ENCODE data around the gene ZBTB16.

Gene ZBTB16

DNA sequence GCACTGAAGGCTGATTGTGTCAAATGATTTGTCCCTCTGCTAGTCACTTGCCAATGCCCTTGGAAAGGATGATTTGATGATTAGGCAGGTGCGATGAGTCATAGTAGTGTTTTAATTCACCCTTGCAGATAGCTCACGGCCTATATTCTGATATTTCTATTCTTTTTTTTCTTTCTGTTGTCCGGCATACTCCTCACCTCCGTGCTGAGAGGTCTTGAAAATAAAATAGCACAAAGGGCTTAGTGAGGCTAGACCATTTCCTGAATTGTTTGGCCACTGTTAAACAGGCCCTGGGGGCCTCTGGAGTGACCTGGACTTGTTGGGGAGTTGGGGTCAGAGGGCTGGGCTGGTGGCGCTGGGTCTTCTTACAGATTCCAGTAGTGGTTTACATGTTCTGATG lies 99.8 kb downstream of the ZBTB16 start:
- Histone ChIP-seq H3K27ac (ENCODE audit: low read length) (no peak overlapping the region), H2AFZ (ENCODE audit: low read depth, low read length) (no peak overlapping the region), H3K4me2 (ENCODE audit: insufficient read depth, low read length) (no peak overlapping the region), H3K4me1 (ENCODE audit: insufficient read depth, low read length) (peaks cover 17% of the 10 kb centered on the region), H3K27me3 (ENCODE audit: insufficient read depth, low read length, poor library complexity) (peaks cover 43% of the 10 kb centered on the region), H3K9ac (ENCODE audit: low read depth, low read length) (no peak overlapping the region), H3K4me3 (ENCODE audit: low read depth in 1 of 2, low read length in 2 of 2) (no peak overlapping the region), H3K36me3 (ENCODE audit: insufficient read depth, low read length) (no peaks in the 10 kb centered on the region), H3K79me2 (ENCODE audit: insufficient read depth, low read length) (no peaks in the 10 kb centered on the region), H3K9me3 (ENCODE audit: insufficient read depth, low read length, severe bottlenecking) (no peaks in the 10 kb centered on the region), H4K20me1 (ENCODE audit: insufficient read depth, low read length) (peaks cover 27% of the 10 kb centered on the region)
- ATAC-seq (ENCODE audit: insufficient read depth, low read depth) (no peak), DNase-seq (no peak)
- no peak for TF ChIP-seq EZH2 (IDR thresholded peaks at IDR 0.05; ENCODE audit: borderline replicate concordance, low read depth, low read length, severe bottlenecking)
- TF ChIP-seq, protein P1, sequence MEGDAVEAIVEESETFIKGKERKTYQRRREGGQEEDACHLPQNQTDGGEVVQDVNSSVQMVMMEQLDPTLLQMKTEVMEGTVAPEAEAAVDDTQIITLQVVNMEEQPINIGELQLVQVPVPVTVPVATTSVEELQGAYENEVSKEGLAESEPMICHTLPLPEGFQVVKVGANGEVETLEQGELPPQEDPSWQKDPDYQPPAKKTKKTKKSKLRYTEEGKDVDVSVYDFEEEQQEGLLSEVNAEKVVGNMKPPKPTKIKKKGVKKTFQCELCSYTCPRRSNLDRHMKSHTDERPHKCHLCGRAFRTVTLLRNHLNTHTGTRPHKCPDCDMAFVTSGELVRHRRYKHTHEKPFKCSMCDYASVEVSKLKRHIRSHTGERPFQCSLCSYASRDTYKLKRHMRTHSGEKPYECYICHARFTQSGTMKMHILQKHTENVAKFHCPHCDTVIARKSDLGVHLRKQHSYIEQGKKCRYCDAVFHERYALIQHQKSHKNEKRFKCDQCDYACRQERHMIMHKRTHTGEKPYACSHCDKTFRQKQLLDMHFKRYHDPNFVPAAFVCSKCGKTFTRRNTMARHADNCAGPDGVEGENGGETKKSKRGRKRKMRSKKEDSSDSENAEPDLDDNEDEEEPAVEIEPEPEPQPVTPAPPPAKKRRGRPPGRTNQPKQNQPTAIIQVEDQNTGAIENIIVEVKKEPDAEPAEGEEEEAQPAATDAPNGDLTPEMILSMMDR (IDR thresholded peaks at IDR 0.05; ENCODE audit: borderline replicate concordance, extremely low read depth, low read length, poor library complexity, severe bottlenecking), result no peak

DNA sequence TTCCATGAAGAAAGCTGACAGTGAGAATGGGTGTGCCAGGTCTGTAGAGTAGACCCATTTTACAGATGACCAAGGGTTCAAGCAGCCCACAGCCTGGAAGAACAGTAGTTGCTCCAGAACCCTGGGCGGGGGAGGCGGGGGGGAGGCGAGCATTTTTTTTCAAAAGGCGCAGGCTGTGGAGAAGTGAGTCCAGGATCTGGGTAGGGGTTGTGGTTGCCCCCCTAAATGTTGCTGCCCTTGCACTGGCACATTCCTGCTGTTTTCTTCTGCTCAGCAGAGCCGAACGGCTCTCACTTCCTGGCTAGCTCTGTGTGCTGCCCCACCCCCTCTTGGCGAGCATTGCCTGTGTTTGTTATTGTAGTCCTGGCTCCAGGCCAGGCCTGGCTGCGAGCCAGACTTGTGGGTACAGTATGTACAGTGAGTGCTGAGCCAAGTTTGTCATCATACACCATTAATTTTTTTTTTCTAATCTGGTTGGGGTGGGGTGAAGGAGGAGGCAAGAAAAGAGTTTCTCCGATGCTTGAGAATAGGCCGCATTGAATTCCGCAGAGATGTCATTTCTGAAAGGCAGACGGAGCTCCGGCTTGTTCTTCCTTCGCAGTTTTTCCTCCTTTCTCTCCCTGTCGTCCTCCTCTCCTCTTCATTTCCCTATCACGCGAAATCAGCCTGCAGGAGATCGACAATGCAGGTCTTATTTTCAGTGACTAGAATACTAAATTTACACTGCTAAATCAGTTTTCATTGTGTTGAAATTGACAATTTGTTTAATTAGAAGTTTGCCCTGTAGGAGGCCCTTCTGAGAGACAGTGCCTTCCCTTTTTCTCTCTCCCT lies 100.5 kb downstream of the ZBTB16 start:
- Histone ChIP-seq H3K4me3 (ENCODE audit: low read depth in 1 of 2, low read length in 2 of 2) (peak overlapping the region in 1 of 2 experiments; percentile 22; a peak in 1 of 4 replicates), H3K27me3 (ENCODE audit: insufficient read depth, low read length, poor library complexity) (peaks cover 48% of the 10 kb centered on the region), H4K20me1 (ENCODE audit: insufficient read depth, low read length) (peaks cover 27% of the 10 kb centered on the region), H2AFZ (ENCODE audit: low read depth, low read length) (no peak overlapping the region), H3K27ac (ENCODE audit: low read length) (no peak overlapping the region), H3K9ac (ENCODE audit: low read depth, low read length) (no peak overlapping the region), H3K36me3 (ENCODE audit: insufficient read depth, low read length) (no peaks in the 10 kb centered on the region), H3K79me2 (ENCODE audit: insufficient read depth, low read length) (no peaks in the 10 kb centered on the region), H3K4me2 (ENCODE audit: insufficient read depth, low read length) (peak overlapping the region; percentile 59), H3K4me1 (ENCODE audit: insufficient read depth, low read length) (peaks cover 17% of the 10 kb centered on the region), H3K9me3 (ENCODE audit: insufficient read depth, low read length, severe bottlenecking) (no peaks in the 10 kb centered on the region)
- ATAC-seq (ENCODE audit: insufficient read depth, low read depth) (peak; percentile 99), DNase-seq (peak; percentile 96)
- TF ChIP-seq, protein P1 (IDR thresholded peaks at IDR 0.05; ENCODE audit: borderline replicate concordance, extremely low read depth, low read length, poor library complexity, severe bottlenecking), result no peak

DNA sequence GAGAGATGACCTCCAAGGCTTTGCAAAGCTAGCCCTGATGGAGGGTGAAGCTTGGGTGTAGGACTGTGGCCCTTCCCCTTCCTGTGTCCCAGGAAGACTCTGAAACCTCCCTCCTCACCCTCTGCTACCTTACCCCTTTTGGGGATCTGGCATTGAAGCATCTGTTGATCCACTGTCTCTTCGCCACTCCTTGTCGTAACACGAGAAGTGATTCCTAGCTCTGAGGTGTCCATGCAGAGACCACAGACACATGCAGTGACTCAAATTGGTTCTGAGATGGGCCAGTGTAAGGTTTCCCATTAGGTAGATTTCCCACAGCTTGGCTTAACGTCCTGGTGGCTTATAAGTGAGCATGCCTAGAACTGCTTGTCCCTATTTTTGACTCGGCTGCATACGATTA lies 101.4 kb downstream of the ZBTB16 start:
- Histone ChIP-seq H3K27me3 (ENCODE audit: insufficient read depth, low read length, poor library complexity) (peaks cover 52% of the 10 kb centered on the region), H3K9me3 (ENCODE audit: insufficient read depth, low read length, severe bottlenecking) (no peaks in the 10 kb centered on the region), H3K36me3 (ENCODE audit: insufficient read depth, low read length) (no peaks in the 10 kb centered on the region), H3K4me1 (ENCODE audit: insufficient read depth, low read length) (peaks cover 17% of the 10 kb centered on the region), H3K27ac (ENCODE audit: low read length) (no peak overlapping the region), H3K4me2 (ENCODE audit: insufficient read depth, low read length) (peak overlapping the region; percentile 59; the same call in 1 of the 2 replicates), H3K79me2 (ENCODE audit: insufficient read depth, low read length) (no peaks in the 10 kb centered on the region), H3K9ac (ENCODE audit: low read depth, low read length) (no peak overlapping the region), H3K4me3 (ENCODE audit: low read depth in 1 of 2, low read length in 2 of 2) (no peak overlapping the region), H2AFZ (ENCODE audit: low read depth, low read length) (no peak overlapping the region), H4K20me1 (ENCODE audit: insufficient read depth, low read length) (peaks cover 31% of the 10 kb centered on the region)
- DNase-seq, result no peak
- no peak for TF ChIP-seq EZH2 (IDR thresholded peaks at IDR 0.05; ENCODE audit: borderline replicate concordance, low read depth, low read length, severe bottlenecking)
- TF ChIP-seq, protein P1 (IDR thresholded peaks at IDR 0.05; ENCODE audit: borderline replicate concordance, extremely low read depth, low read length, poor library complexity, severe bottlenecking), result no peak
- ATAC-seq (ENCODE audit: insufficient read depth, low read depth), result no peak

All from DND-41 (cell line).